ENCODE data around the gene TIAM2.
A peak's percentile ranks its signal among the peaks of the same experiment; 100 is the strongest.
"Not testable (repeated sequence)": the region's sequence is repeated elsewhere in the genome, so short reads cannot be mapped to it uniquely, and the experiment has no call there.

The TIAM2 gene

DNA sequence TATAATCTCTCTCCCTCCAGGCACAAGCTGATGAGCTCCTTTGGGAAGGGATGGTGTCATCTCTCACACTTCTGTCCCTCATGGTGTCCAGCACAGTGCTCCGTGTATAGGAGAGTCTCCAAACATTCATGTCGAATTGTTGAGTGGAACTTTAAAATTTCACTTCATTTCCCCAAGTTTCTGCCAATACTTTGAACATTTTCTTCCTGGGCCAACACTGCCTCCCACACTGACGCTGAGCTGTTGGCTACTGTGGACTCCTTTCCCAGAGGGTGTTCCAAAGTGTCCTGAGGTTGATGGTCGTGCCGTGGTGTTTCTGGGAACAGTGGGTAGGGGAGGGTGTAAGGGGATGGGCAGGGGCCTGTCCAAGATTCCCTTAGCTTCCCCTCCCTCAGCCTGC lies 122.7 kb downstream of the TIAM2 start:
- no peak for TF ChIP-seq CTCF (IDR thresholded peaks at IDR 0.05; ENCODE audit: control insufficient read depth, insufficient read depth, low read depth, low read length, missing control alignments)
- DNase-seq (ENCODE audit: low read depth): no peak

DNA sequence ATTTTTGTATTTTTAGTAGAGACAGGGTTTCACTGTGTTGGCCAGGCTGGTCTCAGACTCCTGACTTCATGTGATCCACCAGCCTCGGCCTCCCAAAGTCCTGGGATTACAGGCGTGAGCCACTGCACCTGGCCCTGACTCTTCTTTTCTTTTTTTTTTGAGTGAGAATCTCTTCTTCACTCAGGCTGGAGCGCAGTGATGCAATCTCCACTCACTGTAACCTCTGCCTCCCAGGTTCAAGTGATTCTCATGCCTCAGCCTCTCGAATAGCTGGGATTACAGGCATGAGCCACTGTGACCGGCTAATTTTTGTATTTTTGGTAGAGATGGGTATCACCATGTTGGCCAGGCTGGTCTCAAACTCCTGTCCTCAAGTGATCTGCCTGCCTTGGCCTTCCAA lies 124.1 kb downstream of the TIAM2 start:
- H3K4me3 ChIP-seq (ENCODE audit: control insufficient read depth, low read depth, low read length); DNase-seq (ENCODE audit: low read depth): not testable (repeated sequence)

More for the DNA sequence above, 122.7 kb downstream of the TIAM2 start:
- no peak overlapping the region for H3K4me3 ChIP-seq (ENCODE audit: control insufficient read depth, low read depth, low read length)

DNA sequence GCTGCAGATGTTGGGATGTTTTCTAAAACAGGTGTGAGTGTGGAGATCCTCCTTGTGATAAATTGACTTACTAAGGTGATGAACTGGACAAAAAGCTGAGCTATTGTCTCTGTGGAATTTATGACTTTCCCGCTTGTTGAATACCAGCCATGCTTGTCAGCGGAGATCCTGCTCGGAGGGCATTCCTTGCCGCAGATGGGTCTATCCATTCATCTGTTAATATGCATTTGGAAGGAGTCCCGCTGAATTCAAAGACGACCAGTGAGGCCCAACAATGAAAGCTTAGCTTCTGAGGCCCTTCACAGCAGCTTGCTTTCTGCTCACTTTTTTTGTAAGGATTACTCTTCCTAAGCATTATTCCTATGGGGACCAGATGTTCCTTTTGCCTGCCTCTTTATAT lies 124.9 kb downstream of the TIAM2 start:
- no peak for DNase-seq (ENCODE audit: low read depth)
- no peak overlapping the region for H3K4me3 ChIP-seq (ENCODE audit: control insufficient read depth, low read depth, low read length)
- TF ChIP-seq CTCF (IDR thresholded peaks at IDR 0.05; ENCODE audit: control insufficient read depth, insufficient read depth, low read depth, low read length, missing control alignments): no peak

- no peak for TF ChIP-seq CTCF (IDR thresholded peaks at IDR 0.05; ENCODE audit: control insufficient read depth, insufficient read depth, low read depth, low read length, missing control alignments)
- H3K4me3 ChIP-seq (ENCODE audit: control insufficient read depth, low read depth, low read length): peak overlapping the region; percentile 35; the same call in 1 of the 2 replicates
- no peak for DNase-seq (ENCODE audit: low read depth)
These were observed 126.2 kb downstream of the TIAM2 start for GRCh38 chr6:155121294-155121693.

- DNase-seq (ENCODE audit: low read depth): no peak
- H3K4me3 ChIP-seq (ENCODE audit: control insufficient read depth, low read depth, low read length): peak overlapping the region; percentile 35
- TF ChIP-seq CTCF (IDR thresholded peaks at IDR 0.05; ENCODE audit: control insufficient read depth, insufficient read depth, low read depth, low read length, missing control alignments): no peak
These were observed 126.6 kb downstream of the TIAM2 start for GRCh38 chr6:155121699-155122098.

GRCh38 chr6:155122199-155122950 lies 127.3 kb downstream of the TIAM2 start:
- no peak for DNase-seq (ENCODE audit: low read depth)
- H3K4me3 ChIP-seq (ENCODE audit: control insufficient read depth, low read depth, low read length): no peak overlapping the region
- TF ChIP-seq CTCF (IDR thresholded peaks at IDR 0.05; ENCODE audit: control insufficient read depth, insufficient read depth, low read depth, low read length, missing control alignments): no peak

GRCh38 chr6:155123520-155123919 lies 128.4 kb downstream of the TIAM2 start:
- H3K4me3 ChIP-seq (ENCODE audit: control insufficient read depth, low read depth, low read length): no peak overlapping the region
- TF ChIP-seq CTCF (IDR thresholded peaks at IDR 0.05; ENCODE audit: control insufficient read depth, insufficient read depth, low read depth, low read length, missing control alignments): no peak
- DNase-seq (ENCODE audit: low read depth): no peak
